BJ (cell line): Measurements from ENCODE around the gene ADAT2. TPM values are rescaled to one million over a fixed set of nuclear protein-coding genes. Genes with fewer than 3 reads are reported as not detected.
A peak's percentile ranks its signal among the peaks of the same experiment; 100 is the strongest.

Experiments
- CTCF ChIA-PET: fragments of 350-600 bp; formaldehyde crosslinking; extraction: SDS; loops from one replicate; lab custom pipeline; 2021; ENCODE audit warnings: antibody characterized with exemption, inconsistent platforms; lab: Yijun Ruan, JAX
- POLR2A ChIA-PET: fragments of 300-600 bp; sonication (Branson Sonifier 250); formaldehyde crosslinking; extraction: SDS; loops from one replicate; lab custom pipeline; 2021; ENCODE audit warnings: antibody characterized with exemption; lab: Charles Lee
- DNase-seq: peaks from one replicate; pipeline ENCODE4 v3.0.0-alpha.2; 2011; ENCODE audit warnings: low read depth
- H3K27me3 ChIP-seq: 2 replicates; pipeline ENCODE4 v1.6.0; 2011; ENCODE audit warnings: low read length; ENCODE audit not compliant: control insufficient read depth, insufficient read depth
- H3K36me3 ChIP-seq: 2 replicates; pipeline ENCODE4 v1.5.1; 2011; ENCODE audit warnings: low read length; ENCODE audit not compliant: control insufficient read depth, insufficient read depth
- H3K4me3 ChIP-seq: 2 replicates; pipeline ENCODE4 v1.5.1; 2011; ENCODE audit warnings: low read depth, mild to moderate bottlenecking, control low read depth, low read length
- CTCF ChIP-seq: IDR thresholded peaks from 2 replicates; pipeline ENCODE4 v1.5.1; 2011; ENCODE audit warnings: low read depth, mild to moderate bottlenecking, control low read depth, inconsistent platforms, low read length, moderate library complexity; ENCODE audit not compliant: insufficient read depth
- polyA plus RNA-seq: library from polyadenylated mRNA; depleted of rRNA; stranded (reverse); fragments of >200 nt; gene quantifications from 2 replicates; pipeline ENCODE4 v1.2.3, GENCODE V29; 2011; rRNA removed
- small RNA-seq: library from RNA; depleted of rRNA; stranded (forward); fragments of <200 nt; gene quantifications from one replicate; pipeline ENCODE3, GENCODE V24; 2012; ENCODE audit warnings: low replicate concordance, low read depth; ENCODE audit not compliant: insufficient read length

The ADAT2 gene
- polyA plus RNA-seq, 1 experiment: 1.3 TPM

- DNase-seq: no peak
- H3K36me3 ChIP-seq: no peaks in the 10 kb centered on the region
- H3K27me3 ChIP-seq: peaks cover 4% of the 10 kb centered on the region; the same call in 1 of the 2 replicates
- no peak overlapping the region for H3K4me3 ChIP-seq
- ChIA-PET CTCF (no interaction called here), POLR2A (no interaction called here)
- TF ChIP-seq CTCF: no peak
Measured at GRCh38 chr6:143374014-143374413, 76.5 kb downstream of the ADAT2 start.

Small RNA genes lying within 50 kb of the gene (small RNA-seq; reads per million reads assigned to genes)
- gene RNA5SP221: 2.7 reads per million, percentile 32 among the genes with 10 or more reads in this experiment

Other genes starting within 250 kb of the ADAT2 start
- 19.7 and 31.1 TPM in 2 replicates for gene PEX3, start 110 bp upstream of the ADAT2 start, polyA plus RNA-seq
- gene FUCA2, start 61.0 kb upstream of the ADAT2 start, polyA plus RNA-seq: 37.1 and 47.7 TPM in 2 replicates
- gene PHACTR2, start 227.3 kb upstream of the ADAT2 start, polyA plus RNA-seq: 26.0 and 30.6 TPM in 2 replicates